ENCODE measurements around the gene DST.

DNA sequence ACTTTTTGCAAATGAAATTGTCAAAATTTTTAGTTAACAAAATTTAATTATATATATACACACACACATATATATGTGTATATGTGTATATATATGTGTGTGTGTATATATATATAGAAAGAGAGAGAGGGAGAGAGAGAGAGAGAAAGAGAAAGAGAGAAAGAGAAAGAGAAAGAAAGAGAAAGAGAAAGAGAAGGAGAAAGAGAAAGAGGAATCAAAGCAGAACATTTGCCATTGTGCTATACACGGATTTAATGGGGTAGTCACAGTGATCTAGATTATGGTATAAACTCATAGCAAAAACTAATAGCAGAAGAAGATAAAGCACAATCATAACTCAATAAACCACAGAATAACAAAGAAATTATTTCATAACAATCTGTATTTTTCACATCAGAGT is 126.7 kb downstream of the DST start:
- TF ChIP-seq, protein P1, sequence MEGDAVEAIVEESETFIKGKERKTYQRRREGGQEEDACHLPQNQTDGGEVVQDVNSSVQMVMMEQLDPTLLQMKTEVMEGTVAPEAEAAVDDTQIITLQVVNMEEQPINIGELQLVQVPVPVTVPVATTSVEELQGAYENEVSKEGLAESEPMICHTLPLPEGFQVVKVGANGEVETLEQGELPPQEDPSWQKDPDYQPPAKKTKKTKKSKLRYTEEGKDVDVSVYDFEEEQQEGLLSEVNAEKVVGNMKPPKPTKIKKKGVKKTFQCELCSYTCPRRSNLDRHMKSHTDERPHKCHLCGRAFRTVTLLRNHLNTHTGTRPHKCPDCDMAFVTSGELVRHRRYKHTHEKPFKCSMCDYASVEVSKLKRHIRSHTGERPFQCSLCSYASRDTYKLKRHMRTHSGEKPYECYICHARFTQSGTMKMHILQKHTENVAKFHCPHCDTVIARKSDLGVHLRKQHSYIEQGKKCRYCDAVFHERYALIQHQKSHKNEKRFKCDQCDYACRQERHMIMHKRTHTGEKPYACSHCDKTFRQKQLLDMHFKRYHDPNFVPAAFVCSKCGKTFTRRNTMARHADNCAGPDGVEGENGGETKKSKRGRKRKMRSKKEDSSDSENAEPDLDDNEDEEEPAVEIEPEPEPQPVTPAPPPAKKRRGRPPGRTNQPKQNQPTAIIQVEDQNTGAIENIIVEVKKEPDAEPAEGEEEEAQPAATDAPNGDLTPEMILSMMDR (IDR thresholded peaks at IDR 0.05): no peak
- TF ChIP-seq ZNF317 (CRISPR knock-in tag; IDR thresholded peaks at IDR 0.05; ENCODE audit: borderline replicate concordance, low read depth) (no peak), SMAD3 (CRISPR knock-in tag; IDR thresholded peaks at IDR 0.05; ENCODE audit: borderline replicate concordance) (no peak), EMX1 (CRISPR knock-in tag; IDR thresholded peaks at IDR 0.05) (no peak), ZNF416 (CRISPR knock-in tag; IDR thresholded peaks at IDR 0.05) (no peak), RELA (CRISPR knock-in tag; IDR thresholded peaks at IDR 0.05; ENCODE audit: borderline replicate concordance) (no peak), ETV6 (CRISPR knock-in tag; IDR thresholded peaks at IDR 0.05) (no peak), NR2C2 (CRISPR knock-in tag; IDR thresholded peaks at IDR 0.05) (no peak), TCF7 (CRISPR knock-in tag; IDR thresholded peaks at IDR 0.05; ENCODE audit: low read depth) (no peak), ESRRA (CRISPR knock-in tag; IDR thresholded peaks at IDR 0.05; ENCODE audit: borderline replicate concordance) (no peak), ZNF671 (CRISPR knock-in tag; IDR thresholded peaks at IDR 0.05) (no peak)
- TF ChIP-seq, protein P2, sequence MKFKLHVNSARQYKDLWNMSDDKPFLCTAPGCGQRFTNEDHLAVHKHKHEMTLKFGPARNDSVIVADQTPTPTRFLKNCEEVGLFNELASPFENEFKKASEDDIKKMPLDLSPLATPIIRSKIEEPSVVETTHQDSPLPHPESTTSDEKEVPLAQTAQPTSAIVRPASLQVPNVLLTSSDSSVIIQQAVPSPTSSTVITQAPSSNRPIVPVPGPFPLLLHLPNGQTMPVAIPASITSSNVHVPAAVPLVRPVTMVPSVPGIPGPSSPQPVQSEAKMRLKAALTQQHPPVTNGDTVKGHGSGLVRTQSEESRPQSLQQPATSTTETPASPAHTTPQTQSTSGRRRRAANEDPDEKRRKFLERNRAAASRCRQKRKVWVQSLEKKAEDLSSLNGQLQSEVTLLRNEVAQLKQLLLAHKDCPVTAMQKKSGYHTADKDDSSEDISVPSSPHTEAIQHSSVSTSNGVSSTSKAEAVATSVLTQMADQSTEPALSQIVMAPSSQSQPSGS (CRISPR knock-in tag; IDR thresholded peaks at IDR 0.05; ENCODE audit: borderline replicate concordance, low read depth): no peak
- TF ChIP-seq, protein P3, sequence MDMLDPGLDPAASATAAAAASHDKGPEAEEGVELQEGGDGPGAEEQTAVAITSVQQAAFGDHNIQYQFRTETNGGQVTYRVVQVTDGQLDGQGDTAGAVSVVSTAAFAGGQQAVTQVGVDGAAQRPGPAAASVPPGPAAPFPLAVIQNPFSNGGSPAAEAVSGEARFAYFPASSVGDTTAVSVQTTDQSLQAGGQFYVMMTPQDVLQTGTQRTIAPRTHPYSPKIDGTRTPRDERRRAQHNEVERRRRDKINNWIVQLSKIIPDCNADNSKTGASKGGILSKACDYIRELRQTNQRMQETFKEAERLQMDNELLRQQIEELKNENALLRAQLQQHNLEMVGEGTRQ (CRISPR knock-in tag; IDR thresholded peaks at IDR 0.05): no peak

Measured in WTC11 (cell line).